Adrenal gland (tissue), 12 donors: ENCODE data around the gene NBEAL1. TPM values are rescaled to one million over a fixed set of nuclear protein-coding genes. Genes with fewer than 3 reads are reported as not detected.

Experiments
- DNase-seq, 7 donors: peaks; one replicate each; pipeline ENCODE4 v3.0.0-alpha.2; 2019 to 2020
- H3K27ac ChIP-seq, 5 donors: fragments of 200-600 bp; sonication (generic) in 4 of 5; 1 replicate in 3 of 5; 2 replicates in 2 of 5; pipeline versions ENCODE4 v1.5.1 to v1.8.0; 2016 to 2020; ENCODE audit warnings: mild to moderate bottlenecking in 1 of 5
- H3K27me3 ChIP-seq: fragments of 200-600 bp; 2 replicates; pipeline ENCODE4 v1.8.0; 2021
- H3K36me3 ChIP-seq, 2 donors: fragments of 200-600 bp; replicated peaks in 1 of 2; 1 replicate in 1 of 2; 2 replicates in 1 of 2; pipeline versions ENCODE4 v1.5.1 to v1.8.0; 2018 to 2022
- H3K4me1 ChIP-seq, 2 donors: fragments of 200-600 bp; replicated peaks in 1 of 2; 1 replicate in 1 of 2; 2 replicates in 1 of 2; pipeline versions ENCODE4 v1.5.1 to v1.8.0; 2018 to 2021
- H3K4me3 ChIP-seq, 4 donors: fragments of 200-600 bp; sonication (generic) in 3 of 4; one replicate each; pipeline ENCODE4 v1.5.1; 2016 to 2018
- H3K9me3 ChIP-seq, 3 donors: fragments of 200-600 bp; sonication (generic) in 1 of 3; replicated peaks in 1 of 3; 1 replicate in 2 of 3; 2 replicates in 1 of 3; pipeline versions ENCODE4 v1.5.1 to v1.8.0; 2016 to 2021
- CTCF ChIP-seq, 6 experiments: fragments of 450-650 bp in 4 of 6; fragments of 200-600 bp in 2 of 6; sonication (generic) in 1 of 6; IDR thresholded peaks; 1 replicate in 5 of 6; 2 replicates in 1 of 6; pipeline versions ENCODE4 v1.5.1 to v1.8.0; 2016 to 2021; ENCODE audit warnings: antibody characterized with exemption in 6 of 6, mild to moderate bottlenecking in 2 of 6, moderate library complexity in 1 of 6
- POLR2A ChIP-seq, 2 donors: fragments of 450-650 bp; IDR thresholded peaks; one replicate each; pipeline ENCODE4 v1.6.1; 2017; ENCODE audit warnings: antibody characterized with exemption in 2 of 2, mild to moderate bottlenecking in 2 of 2, moderate library complexity in 1 of 2
- WGBS, 4 donors: extraction: QIAGEN DNeasy Blood & Tissue Kit in 2 of 4; methylation state at CpG; one replicate each; pipeline versions ENCODE4 v1.1.5 to v1.1.7; 2013 to 2017; 5-methylcytosine and 5-hydroxymethylcytosine counted together
- intact Hi-C, 2 donors: fragments of 100-400 bp; cut with DNase I; formaldehyde crosslinking; loops; one replicate each; pipeline versions ENCODE4 v1.14.1 to v1.15.0; 2022 to 2023
- polyA plus RNA-seq, 3 donors: library from polyadenylated mRNA; stranded (reverse); fragments of 200-250 nt in 2 of 3; fragments of 350-450 nt in 1 of 3; fragmentation: Illumina TruSeq in 1 of 3; extraction: RNeasy Lipid Tissue Mini Kit (QIAGEN cat#74804) in 1 of 3; gene quantifications; one replicate each; pipeline ENCODE4 v1.2.3, GENCODE V29; 2013 to 2014
- total RNA-seq, 9 donors: library from RNA; depleted of rRNA in 4 of 9; stranded (reverse); fragments of >200 nt in 4 of 9; fragments of 120-200 nt in 1 of 9; fragmentation: NEBNext Ultra II Directional in 1 of 9; extraction: Animal tissue kit (Norgen Biotek cat#: 25700) in 1 of 9; gene quantifications; one replicate each; pipeline versions ENCODE4 v1.1.0 to v1.2.4, GENCODE V29; 2013 to 2023
- donor health status: healthy with polysubstance abuse.
- donor health status: Bipolar disorder and iron deficiency.
- donor health status: DM: yes; HTN: yes; CAD: no.
- donor health status: DM: no; HTN: no; CAD: no.
- donor health status: DM: no; HTN: no; CAD: no.
- donor health status: DM: yes; HTN: yes; CAD: no.

Gene NBEAL1
- total and polyA plus RNA-seq, 12 donors, result 5.0 to 55.3 (median 25.4) TPM

GRCh38 chr2:203019142-203019541, 4.5 kb downstream of the NBEAL1 start:
- WGBS, 4 donors, result 58 to 69% (median 63%) methylated on average over 2 of the region's 2 CpGs
- intact Hi-C loops, result no loop called here
- H3K36me3 ChIP-seq, result no peaks in the 10 kb centered on the region
- peaks cover 15 to 63% of the 10 kb centered on the region in 2 donors for H3K4me1 ChIP-seq
- no peaks in the 10 kb centered on the region for H3K9me3 ChIP-seq
- H3K27ac ChIP-seq, result peak overlapping the region in 1 of 5 donors; percentile 4
- peak overlapping the region in 1 of 4 donors; percentile 85 for H3K4me3 ChIP-seq
- no peak for TF ChIP-seq POLR2A (IDR thresholded peaks at IDR 0.05)
- peak in 2 of 6 experiments; percentile 13 to 15 for TF ChIP-seq CTCF (IDR thresholded peaks at IDR 0.05)
- DNase-seq, result no peak
- no peaks in the 10 kb centered on the region for H3K27me3 ChIP-seq

GRCh38 chr2:203021991-203022390, 7.3 kb downstream of the NBEAL1 start:
- peak overlapping the region in 4 of 5 donors; percentile 8 to 58 (median 28) for H3K27ac ChIP-seq
- no peaks in the 10 kb centered on the region for H3K9me3 ChIP-seq
- 47 to 59% (median 54%) methylated on average over 4 of the region's 4 CpGs for WGBS, 4 donors
- peaks cover 12 to 46% of the 10 kb centered on the region in 2 donors for H3K4me1 ChIP-seq
- intact Hi-C loops, result no loop called here
- TF ChIP-seq CTCF (IDR thresholded peaks at IDR 0.05) (no peak), POLR2A (IDR thresholded peaks at IDR 0.05) (no peak)
- no peak overlapping the region for H3K4me3 ChIP-seq
- no peak for DNase-seq
- no peaks in the 10 kb centered on the region for H3K36me3 ChIP-seq
- H3K27me3 ChIP-seq, result no peaks in the 10 kb centered on the region

GRCh38 chr2:203022751-203023150, 8.1 kb downstream of the NBEAL1 start:
- intact Hi-C loops, result no loop called here
- DNase-seq, result no peak
- Histone ChIP-seq H3K36me3 (no peaks in the 10 kb centered on the region), H3K9me3 (no peaks in the 10 kb centered on the region), H3K4me1 (peaks cover 6 to 39% of the 10 kb centered on the region in 2 donors), H3K27ac (peak overlapping the region in 4 of 5 donors; percentile 4 to 68 (median 40)), H3K27me3 (no peaks in the 10 kb centered on the region), H3K4me3 (no peak overlapping the region)
- WGBS, 4 donors, result 44 to 50% (median 47%) methylated on average over 1 of the region's 1 CpG
- TF ChIP-seq POLR2A (IDR thresholded peaks at IDR 0.05) (no peak), CTCF (IDR thresholded peaks at IDR 0.05) (no peak)

GRCh38 chr2:203025592-203025991, 10.9 kb downstream of the NBEAL1 start:
- Histone ChIP-seq H3K4me3 (no peak overlapping the region), H3K9me3 (no peaks in the 10 kb centered on the region), H3K36me3 (no peaks in the 10 kb centered on the region), H3K27ac (no peak overlapping the region), H3K4me1 (peaks cover 0 to 17% of the 10 kb centered on the region in 2 donors), H3K27me3 (no peaks in the 10 kb centered on the region)
- intact Hi-C loops, result no loop called here
- DNase-seq, result no peak
- TF ChIP-seq CTCF (IDR thresholded peaks at IDR 0.05) (no peak), POLR2A (IDR thresholded peaks at IDR 0.05) (no peak)
